CD4-positive, alpha-beta memory T cell (primary cell): Measurements from ENCODE around the gene SCYL3. TPM values are rescaled to one million over a fixed set of nuclear protein-coding genes. Genes with fewer than 3 reads are reported as not detected.

ENCODE experiments used
- CTCF ChIA-PET: fragments of 350-600 bp; sonication (Branson Sonifier 250); formaldehyde crosslinking; loops from one replicate; lab custom pipeline; 2021; ENCODE audit warnings: inconsistent platforms; ENCODE audit not compliant: partially characterized antibody; lab: Charles Lee
- POLR2A ChIA-PET: fragments of 350-600 bp; sonication (Branson Sonifier 250); formaldehyde crosslinking; loops from one replicate; lab custom pipeline; 2021; ENCODE audit not compliant: partially characterized antibody; lab: Charles Lee
- DNase-seq, 5 donors: peaks; one replicate each; pipeline versions ENCODE4 v3.0.0 to v3.0.0-alpha.2; 2020 to 2022; ENCODE audit warnings: mixed read lengths in 1 of 5
- H3K27ac ChIP-seq: one replicate; pipeline ENCODE4 v1.7.0; 2013; ENCODE audit warnings: low read depth, low read length
- H3K27me3 ChIP-seq: 2 replicates; pipeline ENCODE4 v1.7.0; 2013; ENCODE audit warnings: mild to moderate bottlenecking, low read length, moderate library complexity; ENCODE audit not compliant: insufficient read depth
- H3K36me3 ChIP-seq: 2 replicates; pipeline ENCODE4 v1.7.0; 2013; ENCODE audit warnings: mild to moderate bottlenecking, low read length, moderate library complexity; ENCODE audit not compliant: insufficient read depth
- H3K4me1 ChIP-seq: 2 replicates; pipeline ENCODE4 v1.7.0; 2013; ENCODE audit warnings: mild to moderate bottlenecking, low read length, moderate library complexity; ENCODE audit not compliant: insufficient read depth
- H3K4me3 ChIP-seq, 2 donors: one replicate each; pipeline ENCODE4 v1.7.0; 2013; ENCODE audit warnings: low read length in 2 of 2, mild to moderate bottlenecking in 1 of 2
- H3K9me3 ChIP-seq, 2 donors: one replicate each; pipeline ENCODE4 v1.7.0; 2013; ENCODE audit warnings: low read length in 2 of 2, control low read depth in 1 of 2; ENCODE audit not compliant: control insufficient read depth in 1 of 2
- H3K27ac Mint-ChIP-seq, 7 donors: one replicate each; pipeline ENCODE4 v1.8.0; 2020 to 2021; ENCODE audit warnings: mixed read lengths in 7 of 7, mild to moderate bottlenecking in 6 of 7, inconsistent platforms in 3 of 7, moderate library complexity in 3 of 7
- H3K27me3 Mint-ChIP-seq, 2 donors: one replicate each; pipeline ENCODE4 v1.8.0; 2020 to 2021; ENCODE audit warnings: mixed read lengths in 2 of 2
- H3K36me3 Mint-ChIP-seq, 2 donors: one replicate each; pipeline ENCODE4 v1.8.0; 2020 to 2021; ENCODE audit warnings: mixed read lengths in 2 of 2, inconsistent platforms in 1 of 2, mild to moderate bottlenecking in 1 of 2
- H3K4me1 Mint-ChIP-seq, 4 donors: one replicate each; pipeline ENCODE4 v1.8.0; 2020 to 2021; ENCODE audit warnings: mixed read lengths in 4 of 4, mild to moderate bottlenecking in 1 of 4
- H3K4me3 Mint-ChIP-seq, 8 donors: one replicate each; pipeline ENCODE4 v1.8.0; 2020 to 2021; ENCODE audit warnings: mixed read lengths in 8 of 8, mild to moderate bottlenecking in 7 of 8, moderate library complexity in 6 of 8, inconsistent platforms in 3 of 8
- H3K9me3 Mint-ChIP-seq, 8 donors: one replicate each; pipeline ENCODE4 v1.8.0; 2020 to 2021; ENCODE audit warnings: mixed read lengths in 8 of 8, mild to moderate bottlenecking in 5 of 8, inconsistent platforms in 3 of 8, moderate library complexity in 1 of 8
- intact Hi-C: fragments of 100-400 bp; cut with micrococcal nuclease; formaldehyde crosslinking; loops from one replicate; pipeline ENCODE4 v1.15.1; 2023
- polyA plus RNA-seq, 2 donors: library from polyadenylated mRNA; unstranded; fragments of 300-500 nt; fragmentation: Illumina TruSeq; gene quantifications; one replicate each; pipeline ENCODE4 v1.2.3, GENCODE V29; 2021
- total RNA-seq, 2 experiments: library from RNA; stranded (reverse); gene quantifications; one replicate each; pipeline ENCODE4 v1.2.3, GENCODE V29; 2021

SCYL3 gene
- total and polyA plus RNA-seq, 4 experiments from 2014 or later = 14.4 to 24.3 (median 19.6) TPM

DNA sequence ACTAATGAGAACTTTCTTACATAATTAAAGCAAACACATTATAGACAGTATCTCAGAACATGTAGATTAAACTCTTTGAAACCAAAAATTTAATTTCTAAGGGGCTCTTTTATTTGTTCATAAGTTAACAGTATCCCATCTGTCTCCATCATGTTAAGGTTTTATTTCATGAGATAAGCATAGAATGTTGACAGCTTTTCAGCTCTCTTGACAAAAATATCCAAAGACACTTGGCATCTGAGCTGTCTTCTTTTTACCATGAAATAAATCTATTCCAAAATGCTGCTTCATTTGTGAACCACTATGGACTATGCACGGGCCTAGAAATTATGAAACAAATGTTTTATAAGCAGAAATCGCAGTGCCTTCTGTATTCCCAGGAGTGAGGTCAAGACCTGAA lies 45.2 kb downstream of the SCYL3 start:
- ChIA-PET CTCF (no interaction called here), POLR2A (no interaction called here)
- H3K9me3 ChIP-seq = no peaks in the 10 kb centered on the region
- Mint-ChIP-seq H3K4me1 (peaks cover 0 to 1% (median under 1%) of the 10 kb centered on the region in 4 donors), H3K4me3 (no peak overlapping the region), H3K36me3 (peaks cover 76 to 82% of the 10 kb centered on the region in 2 donors), H3K9me3 (peaks cover 0 to 3% (median 0%) of the 10 kb centered on the region in 8 donors), H3K27ac (no peak overlapping the region), H3K27me3 (no peaks in the 10 kb centered on the region)
- intact Hi-C loops = no loop called here
- H3K4me1 ChIP-seq = no peaks in the 10 kb centered on the region
- H3K27me3 ChIP-seq = no peaks in the 10 kb centered on the region
- no peak for DNase-seq
- H3K4me3 ChIP-seq = no peak overlapping the region
- H3K27ac ChIP-seq = no peak overlapping the region
- H3K36me3 ChIP-seq = peaks cover 31% of the 10 kb centered on the region

DNA sequence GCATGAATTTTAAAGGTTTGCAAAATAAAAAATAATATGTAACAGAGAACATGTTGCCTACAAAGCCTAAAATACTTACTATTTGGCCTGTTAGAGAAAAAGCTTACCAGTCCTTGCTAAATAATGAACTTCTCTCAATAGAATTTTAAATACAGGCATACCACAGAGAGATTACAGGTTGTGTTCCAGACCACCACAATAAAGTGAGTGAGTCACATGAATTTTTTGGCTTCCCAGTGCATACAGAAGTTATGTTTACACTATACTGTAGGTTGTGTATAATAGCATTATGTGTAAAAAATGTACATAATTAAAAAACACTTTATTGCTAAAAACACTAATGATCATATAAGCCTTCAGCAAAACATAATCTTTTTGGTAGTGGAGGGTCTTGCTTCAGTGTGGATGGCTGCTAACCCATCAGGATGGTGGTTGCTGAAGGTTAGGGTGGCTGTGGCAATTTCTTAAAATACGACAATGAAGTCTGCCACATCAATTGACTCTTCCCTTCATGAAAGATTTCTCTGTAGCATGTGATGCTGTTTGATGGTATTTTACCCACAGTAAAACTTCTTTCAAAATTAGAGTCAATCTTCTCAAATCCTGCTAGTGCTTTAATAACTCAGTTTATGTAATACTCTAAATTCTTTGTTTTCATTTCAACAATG lies 48.6 kb downstream of the SCYL3 start:
- H3K4me3 Mint-ChIP-seq = no peak overlapping the region
- CTCF ChIA-PET = no interaction called here
- peaks cover 10% of the 10 kb centered on the region for H3K36me3 ChIP-seq
- H3K4me1 Mint-ChIP-seq = no peaks in the 10 kb centered on the region
- H3K27me3 Mint-ChIP-seq = no peaks in the 10 kb centered on the region
- H3K4me1 ChIP-seq = no peaks in the 10 kb centered on the region
- H3K9me3 ChIP-seq = no peaks in the 10 kb centered on the region
- H3K36me3 Mint-ChIP-seq = peaks cover 64 to 79% of the 10 kb centered on the region in 2 donors
- DNase-seq = no peak
- POLR2A ChIA-PET = interaction anchor here (2.3 kb wide), 1 partner anchor 9 kb away, joined by 7 read pairs; no protein-coding TSS in a partner anchor
- H3K27ac Mint-ChIP-seq = no peak overlapping the region
- intact Hi-C loops = no loop called here
- H3K9me3 Mint-ChIP-seq = peaks cover 0 to 18% (median 13%) of the 10 kb centered on the region in 8 donors
- no peak overlapping the region for H3K4me3 ChIP-seq
- no peaks in the 10 kb centered on the region for H3K27me3 ChIP-seq
- H3K27ac ChIP-seq = no peak overlapping the region

DNA sequence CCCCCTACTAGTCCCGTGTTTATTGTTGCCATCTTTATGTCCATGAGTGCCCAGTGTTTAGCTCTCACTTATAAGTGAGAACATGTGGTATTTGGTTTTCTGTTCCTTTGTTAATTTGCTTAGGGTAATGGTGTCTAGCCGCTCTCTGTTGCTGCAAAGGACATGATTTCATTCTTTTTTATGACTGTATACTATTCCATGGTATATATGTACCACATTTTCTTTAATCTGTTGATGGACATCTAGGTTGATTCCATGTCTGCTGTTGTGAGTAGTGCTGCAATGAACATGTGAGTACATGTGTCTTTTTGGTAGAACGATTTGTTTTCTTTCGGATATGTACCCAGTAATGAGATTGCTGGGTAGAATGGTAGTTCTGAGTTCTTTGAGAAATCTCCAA lies 54.8 kb downstream of the SCYL3 start:
- peak overlapping the region in 1 of 8 donors; percentile 42 for H3K4me3 Mint-ChIP-seq
- no peaks in the 10 kb centered on the region for H3K36me3 ChIP-seq
- ChIA-PET POLR2A (no interaction called here), CTCF (no interaction called here)
- H3K4me1 ChIP-seq = no peaks in the 10 kb centered on the region
- H3K4me1 Mint-ChIP-seq = peaks cover 0 to 1% (median 0%) of the 10 kb centered on the region in 4 donors
- H3K4me3 ChIP-seq = no peak overlapping the region
- H3K9me3 ChIP-seq = no peaks in the 10 kb centered on the region
- peaks cover 40 to 48% of the 10 kb centered on the region in 2 donors for H3K36me3 Mint-ChIP-seq
- H3K27me3 Mint-ChIP-seq = no peaks in the 10 kb centered on the region
- peaks cover 2 to 28% (median 24%) of the 10 kb centered on the region in 8 donors for H3K9me3 Mint-ChIP-seq
- DNase-seq = no peak
- intact Hi-C loops = no loop called here
- H3K27ac ChIP-seq = no peak overlapping the region
- no peaks in the 10 kb centered on the region for H3K27me3 ChIP-seq
- no peak overlapping the region for H3K27ac Mint-ChIP-seq

DNA sequence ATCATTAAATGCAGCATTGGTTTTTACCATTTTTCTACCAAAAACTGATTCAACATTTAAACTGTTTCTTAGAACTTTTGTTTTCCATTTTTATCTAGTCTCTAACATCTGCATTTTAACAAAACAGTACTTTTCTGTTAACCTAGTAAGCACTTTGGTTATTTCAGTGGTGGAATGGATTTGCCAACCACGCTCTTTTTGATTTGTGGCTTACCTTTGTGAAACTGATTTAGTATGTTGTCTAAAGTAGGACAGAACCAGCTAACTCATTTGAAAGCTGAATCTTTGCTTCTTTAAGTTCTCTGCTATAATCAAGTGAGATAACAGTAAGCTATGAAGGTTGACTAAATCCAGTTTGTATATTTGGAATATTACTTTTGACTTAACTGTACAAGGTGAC lies 57.5 kb downstream of the SCYL3 start:
- Histone ChIP-seq H3K36me3 (no peaks in the 10 kb centered on the region), H3K4me3 (no peak overlapping the region), H3K27me3 (no peaks in the 10 kb centered on the region), H3K4me1 (no peaks in the 10 kb centered on the region), H3K27ac (no peak overlapping the region), H3K9me3 (no peaks in the 10 kb centered on the region)
- Mint-ChIP-seq H3K9me3 (peaks cover 2 to 24% (median 19%) of the 10 kb centered on the region in 8 donors), H3K36me3 (peaks cover 33 to 38% of the 10 kb centered on the region in 2 donors), H3K4me3 (no peak overlapping the region), H3K27ac (no peak overlapping the region), H3K4me1 (peaks cover 0 to 1% (median 0%) of the 10 kb centered on the region in 4 donors), H3K27me3 (no peaks in the 10 kb centered on the region)
- POLR2A ChIA-PET = no interaction called here
- CTCF ChIA-PET = no interaction called here
- DNase-seq = no peak
- intact Hi-C loops = no loop called here

DNA sequence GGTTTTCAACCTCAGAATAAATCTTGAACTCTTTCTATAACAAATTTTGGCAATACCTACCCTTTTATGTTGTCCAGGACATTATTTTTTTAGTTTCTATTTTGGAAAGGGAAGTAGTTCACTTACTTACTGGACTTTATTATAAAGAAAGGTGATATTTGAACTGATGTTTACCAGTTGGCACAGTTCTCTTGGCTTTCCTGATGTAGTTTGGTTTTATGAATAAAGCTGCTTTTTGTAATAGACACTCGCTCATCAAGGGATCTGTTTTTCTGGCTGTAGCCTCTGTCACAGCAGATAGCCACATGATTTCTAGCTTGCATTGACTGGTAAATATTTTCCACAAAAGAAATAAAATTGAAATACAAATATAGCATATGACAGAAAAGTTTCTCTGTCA lies 58.0 kb downstream of the SCYL3 start:
- CTCF ChIA-PET = no interaction called here
- no peaks in the 10 kb centered on the region for H3K4me1 ChIP-seq
- H3K4me3 ChIP-seq = no peak overlapping the region
- peaks cover 2 to 18% (median 13%) of the 10 kb centered on the region in 8 donors for H3K9me3 Mint-ChIP-seq
- no peaks in the 10 kb centered on the region for H3K9me3 ChIP-seq
- H3K27ac Mint-ChIP-seq = peak overlapping the region in 1 of 7 donors; percentile 24
- intact Hi-C loops = no loop called here
- H3K4me3 Mint-ChIP-seq = no peak overlapping the region
- DNase-seq = no peak
- H3K27me3 ChIP-seq = no peaks in the 10 kb centered on the region
- no peak overlapping the region for H3K27ac ChIP-seq
- no peaks in the 10 kb centered on the region for H3K27me3 Mint-ChIP-seq
- peaks cover 32 to 38% of the 10 kb centered on the region in 2 donors for H3K36me3 Mint-ChIP-seq
- POLR2A ChIA-PET = no interaction called here
- no peaks in the 10 kb centered on the region for H3K36me3 ChIP-seq
- peaks cover 0 to 1% (median 0%) of the 10 kb centered on the region in 4 donors for H3K4me1 Mint-ChIP-seq

DNA sequence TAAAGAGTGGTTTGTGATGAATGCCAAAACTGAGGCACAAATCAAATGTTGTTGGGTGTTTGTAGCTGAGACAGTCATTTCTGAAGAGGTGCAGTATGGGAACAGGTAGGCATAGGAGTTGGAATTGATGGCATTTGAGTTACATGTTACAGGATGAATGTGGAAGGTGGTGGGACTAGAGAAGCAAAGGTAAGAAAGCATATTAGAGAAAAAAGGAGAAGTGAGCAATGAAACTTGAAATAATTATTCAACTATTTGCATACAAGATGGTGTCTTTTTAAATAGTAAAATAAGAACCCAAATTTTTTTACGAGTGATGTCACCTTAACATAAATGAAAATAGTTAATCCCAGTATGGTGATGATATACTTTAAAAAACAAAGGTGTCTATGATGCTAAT lies 58.8 kb downstream of the SCYL3 start:
- Histone ChIP-seq H3K27ac (no peak overlapping the region), H3K27me3 (no peaks in the 10 kb centered on the region), H3K4me1 (no peaks in the 10 kb centered on the region), H3K9me3 (no peaks in the 10 kb centered on the region), H3K36me3 (no peaks in the 10 kb centered on the region), H3K4me3 (no peak overlapping the region)
- ChIA-PET POLR2A (no interaction called here), CTCF (no interaction called here)
- Mint-ChIP-seq H3K27me3 (no peaks in the 10 kb centered on the region), H3K4me3 (no peak overlapping the region), H3K9me3 (peaks cover 2 to 13% (median 8%) of the 10 kb centered on the region in 8 donors), H3K4me1 (peaks cover 0 to 1% (median 0%) of the 10 kb centered on the region in 4 donors), H3K36me3 (peaks cover 29 to 35% of the 10 kb centered on the region in 2 donors), H3K27ac (no peak overlapping the region)
- DNase-seq = no peak
- intact Hi-C loops = no loop called here

DNA sequence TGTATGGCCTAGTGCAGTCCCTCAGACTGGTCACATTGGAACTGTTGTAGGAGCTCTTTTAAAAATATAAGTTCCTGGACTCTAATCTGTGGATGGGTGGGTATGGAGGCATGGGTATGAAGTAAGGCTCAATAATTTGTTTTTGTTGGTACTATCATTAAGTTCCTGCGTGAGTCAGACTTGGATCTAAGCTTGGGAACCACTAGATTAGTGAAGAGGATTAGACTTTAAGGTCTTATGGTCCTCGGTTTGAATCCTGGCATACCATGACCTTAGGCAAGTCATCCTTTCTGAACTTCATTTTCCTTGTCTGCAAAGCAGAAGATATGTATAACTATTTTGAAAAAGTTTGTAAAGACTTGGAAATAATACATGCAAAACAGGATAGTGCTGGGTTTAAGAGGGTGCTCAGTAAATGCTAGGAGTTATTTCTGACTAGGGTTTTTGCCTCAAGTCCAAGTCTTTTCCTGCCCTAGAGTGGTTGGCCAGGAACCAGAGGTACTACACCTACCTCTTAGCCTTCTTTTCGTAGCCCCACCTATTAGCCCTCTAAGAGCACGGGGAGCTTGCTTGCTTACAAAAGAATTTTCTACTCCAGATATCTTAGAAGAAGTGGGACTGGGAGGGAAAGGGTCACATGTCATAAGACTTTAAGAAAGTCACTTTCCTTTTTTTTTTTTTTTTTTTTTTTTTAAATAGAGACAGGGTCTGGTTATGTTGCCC lies 60.4 kb downstream of the SCYL3 start:
- H3K9me3 Mint-ChIP-seq = no peaks in the 10 kb centered on the region
- DNase-seq = no peak
- peaks cover 21 to 22% of the 10 kb centered on the region in 2 donors for H3K36me3 Mint-ChIP-seq

More for the DNA sequence above, 60.4 kb downstream of the SCYL3 start:
- Histone ChIP-seq H3K4me1 (no peaks in the 10 kb centered on the region), H3K27me3 (no peaks in the 10 kb centered on the region), H3K27ac (no peak overlapping the region), H3K4me3 (no peak overlapping the region), H3K36me3 (peaks cover under 1% of the 10 kb centered on the region), H3K9me3 (no peaks in the 10 kb centered on the region)
- intact Hi-C loops = no loop called here
- ChIA-PET POLR2A (no interaction called here), CTCF (interaction anchor here (1.2 kb wide), 1 partner anchor 24 kb away, joined by 3 read pairs; no protein-coding TSS in a partner anchor)
- no peak overlapping the region for H3K4me3 Mint-ChIP-seq
- H3K27ac Mint-ChIP-seq = no peak overlapping the region
- H3K4me1 Mint-ChIP-seq = peaks cover 0 to 1% (median 0%) of the 10 kb centered on the region in 4 donors
- H3K27me3 Mint-ChIP-seq = no peaks in the 10 kb centered on the region
